WERI-Rb-1 (cell line): ENCODE measurements around the gene SKIL.
A peak's percentile ranks its signal among the peaks of the same experiment; 100 is the strongest.

Source experiments
- DNase-seq: peaks from one replicate; pipeline ENCODE4 v3.0.0-alpha.2; 2020
- H3K27ac ChIP-seq: fragments of 250-450 bp; sonication (Bioruptor Pico); 2 replicates; pipeline ENCODE4 v1.5.1; 2020; ENCODE audit warnings: mild to moderate bottlenecking, moderate library complexity
- H3K27me3 ChIP-seq: fragments of 250-450 bp; sonication (Bioruptor Pico); 2 replicates; pipeline ENCODE4 v1.5.1; 2021; ENCODE audit warnings: mild to moderate bottlenecking, low read depth, moderate library complexity; ENCODE audit not compliant: insufficient read depth, severe bottlenecking
- H3K36me3 ChIP-seq: fragments of 250-450 bp; sonication (Bioruptor Pico); 2 replicates; pipeline ENCODE4 v1.5.1; 2020; ENCODE audit warnings: mild to moderate bottlenecking, moderate library complexity
- H3K4me3 ChIP-seq: 2 replicates; pipeline ENCODE4 v1.5.1; 2011; ENCODE audit warnings: low read depth, mild to moderate bottlenecking, control low read depth, low read length
- H3K9me3 ChIP-seq: fragments of 250-450 bp; sonication (Bioruptor Pico); 2 replicates; pipeline ENCODE4 v1.5.1; 2021; ENCODE audit warnings: mild to moderate bottlenecking, moderate library complexity; ENCODE audit not compliant: severe bottlenecking
- TF ChIP-seq, protein P1 (sequence below): IDR thresholded peaks from 2 replicates; pipeline ENCODE4 v1.5.1; 2011; ENCODE audit warnings: low read depth, mild to moderate bottlenecking, control low read depth, inconsistent platforms, low read length

SKIL gene

DNA sequence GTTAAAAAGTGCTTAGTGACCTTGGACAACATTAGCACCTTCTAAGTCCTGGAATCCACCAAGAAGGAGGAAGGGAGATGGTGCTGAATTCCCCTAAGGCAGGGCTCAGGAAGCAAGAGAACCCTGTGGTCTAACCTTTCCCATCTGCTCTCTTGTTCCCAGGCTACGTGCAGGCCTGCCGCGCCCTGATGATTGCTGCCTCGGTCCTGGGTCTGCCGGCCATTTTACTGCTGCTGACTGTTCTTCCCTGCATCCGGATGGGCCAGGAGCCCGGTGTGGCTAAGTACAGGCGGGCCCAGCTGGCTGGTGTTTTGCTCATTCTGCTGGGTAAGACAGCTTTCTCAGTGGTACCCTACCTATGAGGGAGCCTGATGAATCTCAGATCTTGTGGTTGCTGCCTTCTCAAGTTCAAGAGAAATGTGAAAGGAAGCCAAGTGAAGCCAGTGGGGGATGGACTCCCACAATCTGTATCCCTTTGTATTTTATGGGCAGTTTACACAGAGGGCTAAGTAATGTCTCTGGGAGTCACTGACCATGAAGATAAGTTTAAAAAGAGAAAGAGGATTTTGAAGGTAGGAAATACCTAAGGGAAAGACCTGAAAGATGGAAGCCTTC is 65.6 kb downstream of the SKIL start:
- DNase-seq, result no peak
- no peaks in the 10 kb centered on the region for H3K36me3 ChIP-seq
- no peak overlapping the region for H3K27ac ChIP-seq
- no peak overlapping the region for H3K4me3 ChIP-seq
- TF ChIP-seq, protein P1, sequence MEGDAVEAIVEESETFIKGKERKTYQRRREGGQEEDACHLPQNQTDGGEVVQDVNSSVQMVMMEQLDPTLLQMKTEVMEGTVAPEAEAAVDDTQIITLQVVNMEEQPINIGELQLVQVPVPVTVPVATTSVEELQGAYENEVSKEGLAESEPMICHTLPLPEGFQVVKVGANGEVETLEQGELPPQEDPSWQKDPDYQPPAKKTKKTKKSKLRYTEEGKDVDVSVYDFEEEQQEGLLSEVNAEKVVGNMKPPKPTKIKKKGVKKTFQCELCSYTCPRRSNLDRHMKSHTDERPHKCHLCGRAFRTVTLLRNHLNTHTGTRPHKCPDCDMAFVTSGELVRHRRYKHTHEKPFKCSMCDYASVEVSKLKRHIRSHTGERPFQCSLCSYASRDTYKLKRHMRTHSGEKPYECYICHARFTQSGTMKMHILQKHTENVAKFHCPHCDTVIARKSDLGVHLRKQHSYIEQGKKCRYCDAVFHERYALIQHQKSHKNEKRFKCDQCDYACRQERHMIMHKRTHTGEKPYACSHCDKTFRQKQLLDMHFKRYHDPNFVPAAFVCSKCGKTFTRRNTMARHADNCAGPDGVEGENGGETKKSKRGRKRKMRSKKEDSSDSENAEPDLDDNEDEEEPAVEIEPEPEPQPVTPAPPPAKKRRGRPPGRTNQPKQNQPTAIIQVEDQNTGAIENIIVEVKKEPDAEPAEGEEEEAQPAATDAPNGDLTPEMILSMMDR, result no peak
- no peaks in the 10 kb centered on the region for H3K9me3 ChIP-seq
- no peaks in the 10 kb centered on the region for H3K27me3 ChIP-seq

DNA sequence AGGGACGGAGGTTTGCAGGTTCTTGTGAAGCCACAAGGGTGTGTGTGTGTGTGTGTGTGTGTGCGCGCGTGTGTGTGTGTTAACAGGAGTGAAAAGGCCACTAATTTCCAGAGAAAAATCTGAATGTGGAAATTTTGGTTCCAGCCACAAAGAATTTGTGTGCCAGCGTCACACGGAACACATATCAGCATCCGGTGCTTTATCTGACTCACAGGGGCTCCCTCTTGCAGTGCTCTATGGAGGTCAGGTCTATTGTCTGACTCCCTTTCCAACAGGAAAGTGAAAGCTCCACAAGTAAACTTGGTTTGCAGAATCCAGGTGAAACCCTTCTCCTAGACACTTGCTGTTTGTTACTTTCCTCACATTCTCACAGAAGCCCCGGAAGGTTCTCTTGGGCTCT is 67.4 kb downstream of the SKIL start:
- Histone ChIP-seq H3K36me3 (no peaks in the 10 kb centered on the region), H3K9me3 (no peaks in the 10 kb centered on the region), H3K27me3 (no peaks in the 10 kb centered on the region), H3K4me3 (no peak overlapping the region), H3K27ac (no peak overlapping the region)
- TF ChIP-seq, protein P1, result no peak
- DNase-seq, result no peak

GRCh38 chr3:170425491-170426239 is 68.2 kb downstream of the SKIL start:
- no peak for DNase-seq
- Histone ChIP-seq H3K27ac (no peak overlapping the region), H3K4me3 (no peak overlapping the region), H3K36me3 (no peaks in the 10 kb centered on the region), H3K27me3 (no peaks in the 10 kb centered on the region), H3K9me3 (no peaks in the 10 kb centered on the region)
- TF ChIP-seq, protein P1, result no peak

GRCh38 chr3:170426240-170426797 is 68.8 kb downstream of the SKIL start:
- H3K4me3 ChIP-seq, result no peak overlapping the region
- peak; percentile 30 for DNase-seq
- H3K27me3 ChIP-seq, result no peaks in the 10 kb centered on the region
- TF ChIP-seq, protein P1, result no peak
- no peak overlapping the region for H3K27ac ChIP-seq
- no peaks in the 10 kb centered on the region for H3K9me3 ChIP-seq
- no peaks in the 10 kb centered on the region for H3K36me3 ChIP-seq

DNA sequence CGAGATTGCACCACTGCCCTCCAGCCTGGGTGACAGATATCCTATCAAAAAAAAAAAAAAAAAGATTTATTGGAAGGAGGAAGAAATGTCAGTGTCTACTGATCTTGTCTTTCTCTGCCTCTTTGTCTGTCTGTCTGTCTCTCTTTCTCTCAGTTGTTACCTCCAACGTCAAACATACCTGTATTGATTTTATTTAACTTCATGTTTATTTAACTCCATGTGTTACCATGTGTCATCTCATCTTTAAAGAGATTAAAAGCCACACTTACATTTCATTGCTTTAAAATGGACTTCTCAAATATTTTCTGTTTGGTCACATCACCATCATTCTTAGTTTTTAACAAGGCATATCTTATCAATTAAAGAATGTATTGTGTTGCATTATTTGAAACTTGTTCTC is 70.6 kb downstream of the SKIL start:
- Histone ChIP-seq H3K27me3 (no peaks in the 10 kb centered on the region), H3K4me3 (no peak overlapping the region), H3K36me3 (no peaks in the 10 kb centered on the region), H3K9me3 (no peaks in the 10 kb centered on the region), H3K27ac (no peak overlapping the region)
- no peak for DNase-seq
- TF ChIP-seq, protein P1, result no peak
